ENCODE data around the gene CUX1.
"Not testable (repeated sequence)": the region's sequence is repeated elsewhere in the genome, so short reads cannot be mapped to it uniquely, and the experiment has no call there.

The CUX1 gene

GRCh38 chr7:102329366-102329765 lies 511.9 kb downstream of the CUX1 start:
- H3K27me3 Mint-ChIP-seq, result peaks cover 16% of the 10 kb centered on the region
- H3K27ac Mint-ChIP-seq; H3K4me3 Mint-ChIP-seq; H3K9me3 Mint-ChIP-seq; H3K4me1 Mint-ChIP-seq (ENCODE audit: low read depth); H3K36me3 Mint-ChIP-seq (ENCODE audit: low read depth); DNase-seq: not testable (repeated sequence)

- H3K4me3 Mint-ChIP-seq; H3K27ac Mint-ChIP-seq; H3K36me3 Mint-ChIP-seq (ENCODE audit: low read depth); H3K4me1 Mint-ChIP-seq (ENCODE audit: low read depth); H3K9me3 Mint-ChIP-seq; DNase-seq: not testable (repeated sequence)
- peaks cover 16% of the 10 kb centered on the region for H3K27me3 Mint-ChIP-seq
These were observed 513.4 kb downstream of the CUX1 start for GRCh38 chr7:102330666-102331460.
